ENCODE measurements around the gene EXOC3L4. TPM values are rescaled to one million over a fixed set of nuclear protein-coding genes. Genes with fewer than 3 reads are reported as not detected.

The EXOC3L4 gene
- total and polyA plus RNA-seq, 9 of the 15 experiments (the other 6 are each of a cell fraction or from before 2014, with no cell fraction given) = 0.10 to 6.7 (median 0.98) TPM; not detected in 1

GRCh38 chr14:103113303-103113702, 18.8 kb downstream of the EXOC3L4 start (continued):
- peak; percentile 33; the same call in 1 of the 2 replicates for TF ChIP-seq MGA (IDR thresholded peaks at IDR 0.05)
- TF ChIP-seq ZFX (CRISPR knock-in tag; IDR thresholded peaks at IDR 0.05) = peak; percentile 28; the same call in 1 of the 2 replicates
- peak; percentile 88 for TF ChIP-seq MCM3 (IDR thresholded peaks at IDR 0.05)
- TF ChIP-seq POLR2G (IDR thresholded peaks at IDR 0.05; ENCODE audit: low read depth, low read length) = 0 out of 2 replicates have a peak, but pooled peaks have one; percentile 11
- no peak for TF ChIP-seq EHMT2 (IDR thresholded peaks at IDR 0.05)
